Uterus (tissue), 4 donors: ENCODE measurements around the gene C7orf25. TPM values are rescaled to one million over a fixed set of nuclear protein-coding genes. Genes with fewer than 3 reads are reported as not detected.

Experiments used
- DNase-seq, 2 donors: peaks; one replicate each; pipeline ENCODE4 v3.0.0-alpha.2; 2019 to 2020
- H3K27ac ChIP-seq, 2 donors: fragments of 200-600 bp; sonication (generic); 1 replicate in 1 of 2; 2 replicates in 1 of 2; pipeline ENCODE4 v1.5.1; 2016 to 2018
- H3K27me3 ChIP-seq, 2 donors: fragments of 200-600 bp; sonication (generic); one replicate each; pipeline ENCODE4 v1.5.1; 2018 to 2019; ENCODE audit warnings: control low read depth in 1 of 2
- H3K36me3 ChIP-seq, 2 donors: fragments of 200-600 bp; sonication (generic); one replicate each; pipeline ENCODE4 v1.5.1; 2019; ENCODE audit warnings: control low read depth in 1 of 2
- H3K4me1 ChIP-seq, 2 donors: fragments of 200-600 bp; sonication (generic); one replicate each; pipeline ENCODE4 v1.5.1; 2018 to 2019; ENCODE audit warnings: control low read depth in 1 of 2
- H3K4me3 ChIP-seq, 2 donors: fragments of 200-600 bp; sonication (generic); 1 replicate in 1 of 2; 2 replicates in 1 of 2; pipeline ENCODE4 v1.5.1; 2018 to 2019; ENCODE audit warnings: mild to moderate bottlenecking in 1 of 2
- H3K9me3 ChIP-seq, 2 donors: fragments of 200-600 bp; sonication (generic); one replicate each; pipeline ENCODE4 v1.5.1; 2019; ENCODE audit warnings: control low read depth in 1 of 2
- POLR2A ChIP-seq, 2 donors: fragments of 450-650 bp; IDR thresholded peaks; one replicate each; pipeline ENCODE4 v1.6.1; 2016; ENCODE audit warnings: antibody characterized with exemption in 2 of 2, mild to moderate bottlenecking in 1 of 2, moderate library complexity in 1 of 2
- intact Hi-C: fragments of 100-400 bp; cut with DNase I; formaldehyde crosslinking; loops from one replicate; pipeline ENCODE4 v1.15.1; 2023; ENCODE audit warnings: low total_unique reads
- total RNA-seq, 4 donors: library from RNA; depleted of rRNA in 3 of 4; stranded (reverse); fragments of >200 nt in 3 of 4; gene quantifications; one replicate each; pipeline versions ENCODE4 v1.1.0 to v1.2.4, GENCODE V29; 2014 to 2023
- TF ChIP-seq, protein P1 (sequence below), 4 experiments: fragments of 200-600 bp in 2 of 4; fragments of 450-650 bp in 2 of 4; sonication (generic) in 2 of 4; IDR thresholded peaks; one replicate each; pipeline ENCODE4 v1.5.1; 2016 to 2019; ENCODE audit warnings: antibody characterized with exemption in 4 of 4, mild to moderate bottlenecking in 2 of 4, moderate library complexity in 1 of 4
- donor health status: DM: yes; HTN: yes; CAD: no.

C7orf25 gene
- total RNA-seq, 4 donors from 2014 or later, result 5.9 to 22.5 (median 11.9) TPM

DNA sequence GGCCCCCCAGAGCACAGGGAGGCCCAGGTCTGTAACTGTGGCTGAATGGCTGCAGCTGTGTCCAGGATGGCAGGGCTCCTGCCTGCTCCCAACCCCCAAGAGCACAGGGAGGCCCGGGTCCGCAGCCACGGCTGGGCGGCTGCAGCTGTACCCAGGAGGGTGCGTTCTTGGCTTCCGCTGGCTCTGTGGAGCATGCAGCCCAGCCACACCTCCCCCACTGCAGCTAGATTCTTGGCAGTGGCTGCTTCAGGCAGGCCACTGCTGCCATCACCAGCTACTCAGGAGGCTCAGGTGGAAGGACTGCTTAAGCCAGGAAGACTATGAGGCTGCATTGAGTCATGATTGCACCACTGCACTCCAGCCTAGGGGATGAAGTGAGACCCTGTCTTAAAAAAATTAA is 27.9 kb downstream of the C7orf25 start:
- intact Hi-C loops, result no loop called here
- no peak overlapping the region for H3K4me3 ChIP-seq
- H3K27me3 ChIP-seq, result no peaks in the 10 kb centered on the region
- TF ChIP-seq POLR2A (IDR thresholded peaks at IDR 0.05), result no peak
- TF ChIP-seq, protein P1, sequence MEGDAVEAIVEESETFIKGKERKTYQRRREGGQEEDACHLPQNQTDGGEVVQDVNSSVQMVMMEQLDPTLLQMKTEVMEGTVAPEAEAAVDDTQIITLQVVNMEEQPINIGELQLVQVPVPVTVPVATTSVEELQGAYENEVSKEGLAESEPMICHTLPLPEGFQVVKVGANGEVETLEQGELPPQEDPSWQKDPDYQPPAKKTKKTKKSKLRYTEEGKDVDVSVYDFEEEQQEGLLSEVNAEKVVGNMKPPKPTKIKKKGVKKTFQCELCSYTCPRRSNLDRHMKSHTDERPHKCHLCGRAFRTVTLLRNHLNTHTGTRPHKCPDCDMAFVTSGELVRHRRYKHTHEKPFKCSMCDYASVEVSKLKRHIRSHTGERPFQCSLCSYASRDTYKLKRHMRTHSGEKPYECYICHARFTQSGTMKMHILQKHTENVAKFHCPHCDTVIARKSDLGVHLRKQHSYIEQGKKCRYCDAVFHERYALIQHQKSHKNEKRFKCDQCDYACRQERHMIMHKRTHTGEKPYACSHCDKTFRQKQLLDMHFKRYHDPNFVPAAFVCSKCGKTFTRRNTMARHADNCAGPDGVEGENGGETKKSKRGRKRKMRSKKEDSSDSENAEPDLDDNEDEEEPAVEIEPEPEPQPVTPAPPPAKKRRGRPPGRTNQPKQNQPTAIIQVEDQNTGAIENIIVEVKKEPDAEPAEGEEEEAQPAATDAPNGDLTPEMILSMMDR (IDR thresholded peaks at IDR 0.05), result no peak
- H3K4me1 ChIP-seq, result no peaks in the 10 kb centered on the region
- H3K36me3 ChIP-seq, result no peaks in the 10 kb centered on the region
- no peaks in the 10 kb centered on the region for H3K9me3 ChIP-seq
- H3K27ac ChIP-seq, result no peak overlapping the region
- DNase-seq, result no peak

- no peaks in the 10 kb centered on the region for H3K27me3 ChIP-seq
- intact Hi-C loops, result no loop called here
- TF ChIP-seq POLR2A (IDR thresholded peaks at IDR 0.05), result no peak
- TF ChIP-seq, protein P1 (IDR thresholded peaks at IDR 0.05), result no peak
- H3K36me3 ChIP-seq, result no peaks in the 10 kb centered on the region
- DNase-seq, result no peak
- H3K4me1 ChIP-seq, result no peaks in the 10 kb centered on the region
- H3K9me3 ChIP-seq, result no peaks in the 10 kb centered on the region
- H3K27ac ChIP-seq, result no peak overlapping the region
- no peak overlapping the region for H3K4me3 ChIP-seq
Observed at GRCh38 chr7:42880392-42880791, 31.5 kb downstream of the C7orf25 start.

- H3K27me3 ChIP-seq, result no peaks in the 10 kb centered on the region
- H3K36me3 ChIP-seq, result no peaks in the 10 kb centered on the region
Observed at GRCh38 chr7:42878303-42878702, 33.6 kb downstream of the C7orf25 start.

GRCh38 chr7:42877862-42878261 is 34.0 kb downstream of the C7orf25 start:
- Histone ChIP-seq H3K36me3 (no peaks in the 10 kb centered on the region), H3K27me3 (no peaks in the 10 kb centered on the region), H3K27ac (no peak overlapping the region), H3K4me1 (no peaks in the 10 kb centered on the region), H3K4me3 (no peak overlapping the region), H3K9me3 (no peaks in the 10 kb centered on the region)
- intact Hi-C loops, result no loop called here
- TF ChIP-seq, protein P1 (IDR thresholded peaks at IDR 0.05), result no peak
- TF ChIP-seq POLR2A (IDR thresholded peaks at IDR 0.05), result no peak
- no peak for DNase-seq

More at GRCh38 chr7:42878303-42878702, 33.6 kb downstream of the C7orf25 start:
- Histone ChIP-seq H3K27ac (no peak overlapping the region), H3K9me3 (no peaks in the 10 kb centered on the region), H3K4me3 (no peak overlapping the region), H3K4me1 (no peaks in the 10 kb centered on the region)
- no peak for DNase-seq
- intact Hi-C loops, result no loop called here
- TF ChIP-seq, protein P1 (IDR thresholded peaks at IDR 0.05), result no peak
- no peak for TF ChIP-seq POLR2A (IDR thresholded peaks at IDR 0.05)

- peak; percentile 57 to 67 for DNase-seq
- Histone ChIP-seq H3K27me3 (no peaks in the 10 kb centered on the region), H3K36me3 (no peaks in the 10 kb centered on the region), H3K27ac (no peak overlapping the region), H3K4me3 (no peak overlapping the region), H3K4me1 (no peaks in the 10 kb centered on the region), H3K9me3 (no peaks in the 10 kb centered on the region)
- no peak for TF ChIP-seq POLR2A (IDR thresholded peaks at IDR 0.05)
- TF ChIP-seq, protein P1 (IDR thresholded peaks at IDR 0.05), result peak; percentile 62 to 83 (median 75)
- intact Hi-C loops, result no loop called here
Observed at GRCh38 chr7:42876182-42877068, 35.4 kb downstream of the C7orf25 start.
